ENCODE data around the gene TFB1M. TPM values are rescaled to one million over a fixed set of nuclear protein-coding genes. Genes with fewer than 3 reads are reported as not detected.
"Not testable (repeated sequence)": the region's sequence is repeated elsewhere in the genome, so short reads cannot be mapped to it uniquely, and the experiment has no call there.

The TFB1M gene
- total RNA-seq, 1 donor from 2014 or later = 25.4 TPM

GRCh38 chr6:155232848-155233247, 81.4 kb downstream of the TFB1M start:
- Mint-ChIP-seq H3K27me3 (no peaks in the 10 kb centered on the region), H3K4me1 (ENCODE audit: unreplicated experiment) (no peaks in the 10 kb centered on the region), H3K36me3 (peaks cover 3% of the 10 kb centered on the region), H3K27ac (no peak overlapping the region), H3K9me3 (no peaks in the 10 kb centered on the region), H3K4me3 (no peak overlapping the region)
- no peak for DNase-seq (ENCODE audit: extremely low spot score, unreplicated experiment)
- TF ChIP-seq, protein P1, sequence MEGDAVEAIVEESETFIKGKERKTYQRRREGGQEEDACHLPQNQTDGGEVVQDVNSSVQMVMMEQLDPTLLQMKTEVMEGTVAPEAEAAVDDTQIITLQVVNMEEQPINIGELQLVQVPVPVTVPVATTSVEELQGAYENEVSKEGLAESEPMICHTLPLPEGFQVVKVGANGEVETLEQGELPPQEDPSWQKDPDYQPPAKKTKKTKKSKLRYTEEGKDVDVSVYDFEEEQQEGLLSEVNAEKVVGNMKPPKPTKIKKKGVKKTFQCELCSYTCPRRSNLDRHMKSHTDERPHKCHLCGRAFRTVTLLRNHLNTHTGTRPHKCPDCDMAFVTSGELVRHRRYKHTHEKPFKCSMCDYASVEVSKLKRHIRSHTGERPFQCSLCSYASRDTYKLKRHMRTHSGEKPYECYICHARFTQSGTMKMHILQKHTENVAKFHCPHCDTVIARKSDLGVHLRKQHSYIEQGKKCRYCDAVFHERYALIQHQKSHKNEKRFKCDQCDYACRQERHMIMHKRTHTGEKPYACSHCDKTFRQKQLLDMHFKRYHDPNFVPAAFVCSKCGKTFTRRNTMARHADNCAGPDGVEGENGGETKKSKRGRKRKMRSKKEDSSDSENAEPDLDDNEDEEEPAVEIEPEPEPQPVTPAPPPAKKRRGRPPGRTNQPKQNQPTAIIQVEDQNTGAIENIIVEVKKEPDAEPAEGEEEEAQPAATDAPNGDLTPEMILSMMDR (conservative IDR thresholded peaks at IDR 0.05) = no peak

DNA sequence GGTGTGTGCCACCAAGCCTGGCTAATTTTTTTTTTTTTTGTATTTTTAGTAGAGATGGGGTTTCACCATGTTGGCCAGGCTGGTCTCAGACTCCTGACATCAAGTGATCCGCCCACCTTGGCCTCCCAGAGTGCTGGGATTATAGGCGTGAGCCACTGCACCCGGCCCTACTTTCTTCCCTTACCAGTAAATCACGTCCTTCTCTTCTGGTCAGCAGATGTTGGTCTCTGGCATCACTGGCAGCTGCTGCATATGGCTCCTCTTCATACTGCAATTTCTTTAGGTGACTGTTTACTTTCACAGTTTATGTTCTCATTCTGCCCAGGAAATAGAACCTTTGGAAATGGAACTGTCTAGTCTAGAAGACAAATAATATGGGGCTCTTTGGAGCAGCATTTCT, 83.3 kb downstream of the TFB1M start:
- not testable (repeated sequence) for H3K27ac Mint-ChIP-seq; DNase-seq (ENCODE audit: extremely low spot score, unreplicated experiment); H3K9me3 Mint-ChIP-seq; H3K36me3 Mint-ChIP-seq; H3K4me1 Mint-ChIP-seq (ENCODE audit: unreplicated experiment); H3K4me3 Mint-ChIP-seq; H3K27me3 Mint-ChIP-seq

- H3K27ac Mint-ChIP-seq = no peak overlapping the region
- no peak overlapping the region for H3K4me3 Mint-ChIP-seq
- DNase-seq (ENCODE audit: extremely low spot score, unreplicated experiment) = no peak
- TF ChIP-seq, protein P1 (conservative IDR thresholded peaks at IDR 0.05) = no peak
- H3K9me3 Mint-ChIP-seq = peaks cover 3% of the 10 kb centered on the region
- H3K4me1 Mint-ChIP-seq (ENCODE audit: unreplicated experiment) = peaks cover 5% of the 10 kb centered on the region
- H3K36me3 Mint-ChIP-seq = peaks cover 3% of the 10 kb centered on the region
- no peaks in the 10 kb centered on the region for H3K27me3 Mint-ChIP-seq
These were observed 85.6 kb downstream of the TFB1M start for GRCh38 chr6:155228546-155229166.

DNA sequence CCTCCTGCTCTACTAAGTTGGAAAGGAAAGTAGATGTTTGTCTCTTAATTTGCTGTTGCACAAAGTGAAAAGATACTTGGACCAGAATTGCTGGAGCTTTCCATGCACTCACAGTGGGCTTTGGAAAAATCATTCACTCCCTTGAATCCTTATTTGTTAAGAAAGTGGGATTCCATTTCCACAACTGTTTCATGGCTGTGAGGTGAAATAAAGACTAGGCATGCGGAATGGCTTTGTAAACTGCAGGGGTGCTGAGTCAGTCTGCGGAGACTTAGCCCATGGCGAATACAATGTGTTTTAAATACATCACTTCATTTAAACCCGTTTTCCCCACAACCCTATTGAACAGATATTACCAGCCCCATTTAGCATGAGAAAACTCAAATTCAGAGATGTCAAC, 87.2 kb downstream of the TFB1M start:
- Mint-ChIP-seq H3K9me3 (peaks cover 3% of the 10 kb centered on the region), H3K27me3 (no peaks in the 10 kb centered on the region), H3K27ac (no peak overlapping the region), H3K36me3 (peaks cover 3% of the 10 kb centered on the region), H3K4me3 (no peak overlapping the region), H3K4me1 (ENCODE audit: unreplicated experiment) (peaks cover 5% of the 10 kb centered on the region)
- DNase-seq (ENCODE audit: extremely low spot score, unreplicated experiment) = no peak
- TF ChIP-seq, protein P1 (conservative IDR thresholded peaks at IDR 0.05) = no peak

DNA sequence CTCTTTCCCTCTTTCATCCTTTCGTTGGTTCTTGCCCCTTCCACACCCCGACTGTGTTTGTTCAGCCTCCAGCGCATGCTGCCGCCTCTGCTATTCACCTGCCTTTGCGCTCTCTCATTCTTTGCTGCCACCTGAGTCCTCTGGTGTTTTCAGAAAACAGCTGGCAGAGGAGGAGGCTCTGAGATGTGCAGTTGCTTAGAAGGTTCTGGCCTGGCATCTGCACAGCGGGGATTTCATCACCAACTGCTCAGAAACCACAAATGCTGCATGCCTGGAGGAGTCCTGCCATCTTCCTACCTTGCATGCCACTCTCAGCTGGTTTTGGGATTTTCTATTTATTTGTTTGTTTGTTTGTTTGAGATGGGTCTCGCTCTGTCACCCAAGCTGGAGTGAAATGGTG, 89.7 kb downstream of the TFB1M start:
- DNase-seq (ENCODE audit: extremely low spot score, unreplicated experiment) = no peak
- H3K36me3 Mint-ChIP-seq = no peaks in the 10 kb centered on the region
- no peak overlapping the region for H3K27ac Mint-ChIP-seq
- TF ChIP-seq, protein P1 (conservative IDR thresholded peaks at IDR 0.05) = no peak
- no peaks in the 10 kb centered on the region for H3K27me3 Mint-ChIP-seq
- peaks cover 5% of the 10 kb centered on the region for H3K4me1 Mint-ChIP-seq (ENCODE audit: unreplicated experiment)
- peaks cover 3% of the 10 kb centered on the region for H3K9me3 Mint-ChIP-seq
- no peak overlapping the region for H3K4me3 Mint-ChIP-seq

- H3K27ac Mint-ChIP-seq = peak overlapping the region; percentile 78
- H3K4me1 Mint-ChIP-seq (ENCODE audit: unreplicated experiment) = peaks cover 5% of the 10 kb centered on the region
- no peaks in the 10 kb centered on the region for H3K36me3 Mint-ChIP-seq
- no peaks in the 10 kb centered on the region for H3K27me3 Mint-ChIP-seq
- DNase-seq (ENCODE audit: extremely low spot score, unreplicated experiment) = no peak
- TF ChIP-seq, protein P1 (conservative IDR thresholded peaks at IDR 0.05) = no peak
- peak overlapping the region; percentile 34 for H3K4me3 Mint-ChIP-seq
- H3K9me3 Mint-ChIP-seq = peaks cover 3% of the 10 kb centered on the region
These were observed 90.4 kb downstream of the TFB1M start for GRCh38 chr6:155223646-155224451.

Data from type B pancreatic cell (in vitro differentiated cells).